Heart right ventricle (tissue), 16 donors: Measurements from ENCODE around the gene ARHGAP42. TPM values are rescaled to one million over a fixed set of nuclear protein-coding genes. Genes with fewer than 3 reads are reported as not detected.

ENCODE experiments used
- ATAC-seq, 8 donors: fragments of 200-7000 bp; cut with Tn5 transposase; one replicate each; pipeline ENCODE4 v1.9.1; 2020; ENCODE audit warnings: mild to moderate bottlenecking in 8 of 8, moderate library complexity in 8 of 8, moderate number of reproducible peaks in 1 of 8
- DNase-seq, 2 donors: peaks; one replicate each; pipeline ENCODE4 v3.0.0-alpha.2; 2020
- H3K27ac ChIP-seq, 10 donors: fragments of 200-600 bp; sonication (generic) in 2 of 10; one replicate each; pipeline versions ENCODE4 v1.5.0 to v1.8.0; 2020 to 2022; ENCODE audit warnings: mild to moderate bottlenecking in 3 of 10
- H3K27me3 ChIP-seq, 7 donors: fragments of 200-600 bp; one replicate each; pipeline ENCODE4 v1.8.0; 2021 to 2022; ENCODE audit warnings: mild to moderate bottlenecking in 2 of 7
- H3K36me3 ChIP-seq, 9 donors: fragments of 200-600 bp; sonication (generic) in 1 of 9; one replicate each; pipeline versions ENCODE4 v1.5.0 to v1.8.0; 2020 to 2022; ENCODE audit warnings: mild to moderate bottlenecking in 2 of 9
- H3K4me1 ChIP-seq, 9 donors: fragments of 200-600 bp; sonication (generic) in 1 of 9; one replicate each; pipeline versions ENCODE4 v1.5.0 to v1.8.0; 2020 to 2022; ENCODE audit warnings: mild to moderate bottlenecking in 4 of 9
- H3K4me3 ChIP-seq, 10 donors: fragments of 200-600 bp; sonication (generic) in 2 of 10; one replicate each; pipeline versions ENCODE4 v1.5.0 to v1.8.0; 2020 to 2022; ENCODE audit warnings: mild to moderate bottlenecking in 7 of 10, moderate library complexity in 2 of 10
- H3K9me3 ChIP-seq, 11 donors: fragments of 200-600 bp in 10 of 11; sonication (generic) in 2 of 11; one replicate each; pipeline versions ENCODE4 v1.5.0 to v1.8.0; 2013 to 2022; ENCODE audit warnings: mild to moderate bottlenecking in 2 of 11, control low read depth in 1 of 11, moderate library complexity in 1 of 11
- CTCF ChIP-seq, 9 donors: fragments of 200-600 bp; sonication (generic) in 2 of 9; IDR thresholded peaks; one replicate each; pipeline versions ENCODE4 v1.5.0 to v1.8.0; 2021 to 2022; ENCODE audit warnings: antibody characterized with exemption in 9 of 9, mild to moderate bottlenecking in 5 of 9, moderate library complexity in 1 of 9
- WGBS, 2 donors: extraction: QIAGEN DNeasy Blood & Tissue Kit; methylation state at CpG; one replicate each; pipeline ENCODE4 v1.1.7; 2013; ENCODE audit warnings: inconsistent platforms in 1 of 2; 5-methylcytosine and 5-hydroxymethylcytosine counted together
- intact Hi-C, 10 donors: fragments of 100-400 bp; cut with DNase I; formaldehyde crosslinking; loops; one replicate each; pipeline versions ENCODE4 v1.11.1 to v1.14.2; 2022
- polyA plus RNA-seq, 2 donors: library from polyadenylated mRNA; stranded (reverse); fragments of 200-250 nt; gene quantifications; one replicate each; pipeline ENCODE4 v1.2.3, GENCODE V29; 2013
- total RNA-seq, 10 donors: library from RNA; stranded (reverse); fragmentation: NEBNext Ultra II Directional in 3 of 10; extraction: Animal tissue kit (Norgen Biotek cat#: 25700) in 3 of 10; gene quantifications; one replicate each; pipeline versions ENCODE4 v1.2.1 to v1.2.4, GENCODE V29; 2021 to 2023
- donor health status: Arrhythmogenic right ventricular cardiomyopathy.
- donor health status: ischemic (EF 13 %, LVEDD 7.1; RV severe dilation, severe dysfunction).
- donor health status: healthy with polysubstance abuse.
- donor health status: DM: no; HTN: yes; CAD: no.
- donor health status: DM: no; HTN: no; CAD: no.
- donor health status: ischemic (EF 25% LVEDD 6.9; RV normal size, moderate dysfunction).
- donor health status: ischemic (EF 25% LVEDD 5.7; RV mildly dilated, moderate dysfunction).
- donor health status: healthy.
- donor health status: DM: yes; HTN: yes; CAD: no.
- donor health status: Ischemic cardiomyopathy.
- donor health status: ischemic (EF 35%, LVEDD 5.7; RV mildly dilated, moderate dysfunction).
- donor health status: nonischemic (EF 11% LVEDD 7.7; RV severe dilation, severe dysfunction).
- donor health status: DM: yes; HTN: yes; CAD: no.
- donor health status: PGD.
- donor health status: ischemic (EF 29% LVEDD 5.4; RV normal size, mild dysfunction).
- donor health status: nonischemic (EF 23%, LVEDD 6.1; RV moderate dilation, normal function).

ARHGAP42 gene
- total and polyA plus RNA-seq, 12 donors: 3.9 to 13.1 (median 8.8) TPM

- peak overlapping the region in 2 of 10 donors; percentile 37 to 45 for H3K27ac ChIP-seq
- ATAC-seq (no peak), DNase-seq (no peak)
- no peaks in the 10 kb centered on the region for H3K36me3 ChIP-seq
- no peaks in the 10 kb centered on the region for H3K27me3 ChIP-seq
- H3K9me3 ChIP-seq: no peaks in the 10 kb centered on the region
- 59 to 70% methylated on average over 1 of the region's 1 CpG for whole genome bisulfite sequencing, 2 donors
- no peak for TF ChIP-seq CTCF (IDR thresholded peaks at IDR 0.05)
- intact Hi-C loops: loop anchor here in 1 of 10 donors (10.0 kb wide), 1 partner anchor 50 kb away; no protein-coding TSS in a partner anchor
- peaks cover 5 to 69% (median 34%) of the 10 kb centered on the region in 9 donors for H3K4me1 ChIP-seq
- no peak overlapping the region for H3K4me3 ChIP-seq
Measured at GRCh38 chr11:100734743-100735527, 47.8 kb downstream of the ARHGAP42 start.

- H3K27ac ChIP-seq: peak overlapping the region in 4 of 10 donors; percentile 18 to 58 (median 41)
- H3K4me1 ChIP-seq: peaks cover 7 to 70% (median 44%) of the 10 kb centered on the region in 9 donors
- WGBS, 2 donors: 81 to 89% methylated on average over 5 of the region's 5 CpGs
- intact Hi-C loops: loop anchor here in 1 of 10 donors (10.0 kb wide), 1 partner anchor 49 kb away; no protein-coding TSS in a partner anchor
- TF ChIP-seq CTCF (IDR thresholded peaks at IDR 0.05): no peak
- no peaks in the 10 kb centered on the region for H3K36me3 ChIP-seq
- H3K9me3 ChIP-seq: no peaks in the 10 kb centered on the region
- H3K4me3 ChIP-seq: no peak overlapping the region
- DNase-seq: no peak
- no peak for ATAC-seq
- no peaks in the 10 kb centered on the region for H3K27me3 ChIP-seq
Measured at GRCh38 chr11:100735949-100736675, 49.0 kb downstream of the ARHGAP42 start.

GRCh38 chr11:100738701-100739270 is 51.7 kb downstream of the ARHGAP42 start:
- Histone ChIP-seq H3K4me3 (no peak overlapping the region), H3K4me1 (peaks cover 7 to 72% (median 48%) of the 10 kb centered on the region in 9 donors), H3K9me3 (no peaks in the 10 kb centered on the region), H3K27ac (peak overlapping the region in 8 of 10 donors; percentile 27 to 83 (median 62)), H3K27me3 (no peaks in the 10 kb centered on the region), H3K36me3 (no peaks in the 10 kb centered on the region)
- no peak for DNase-seq
- no peak for ATAC-seq
- 28 to 44% methylated on average over 2 of the region's 2 CpGs for WGBS, 2 donors
- no peak for TF ChIP-seq CTCF (IDR thresholded peaks at IDR 0.05)
- intact Hi-C loops: loop anchor here in 1 of 10 donors (10.0 kb wide), 1 partner anchor 46 kb away; no protein-coding TSS in a partner anchor

- TF ChIP-seq CTCF (IDR thresholded peaks at IDR 0.05): no peak
- peak in 7 of 8 donors; percentile 77 to 93 (median 90) for ATAC-seq
- 16 to 42% methylated on average over 3 of the region's 3 CpGs for WGBS, 2 donors
- peak in 1 of 2 donors; percentile 54 for DNase-seq
- Histone ChIP-seq H3K4me1 (peaks cover 7 to 75% (median 48%) of the 10 kb centered on the region in 9 donors), H3K27me3 (no peaks in the 10 kb centered on the region), H3K4me3 (peak overlapping the region in 1 of 10 donors; percentile 6), H3K9me3 (no peaks in the 10 kb centered on the region), H3K36me3 (no peaks in the 10 kb centered on the region), H3K27ac (peak overlapping the region in 8 of 10 donors; percentile 27 to 83 (median 62))
- intact Hi-C loops: loop anchor here in 2 of 10 donors (5.0 to 10.0 kb wide), 2 partner anchors 45 to 53 kb away; no protein-coding TSS in a partner anchor
Measured at GRCh38 chr11:100739666-100740065, 52.6 kb downstream of the ARHGAP42 start.
